Stomach (tissue), 9 donors: ENCODE data around the gene SORL1. TPM values are rescaled to one million over a fixed set of nuclear protein-coding genes. Genes with fewer than 3 reads are reported as not detected.

Experiments used
- DNase-seq, 2 donors: peaks; one replicate each; pipeline versions ENCODE4 v3.0.0 to v3.0.0-alpha.2; 2013 to 2019
- H3K27ac ChIP-seq, 5 donors: fragments of 200-600 bp in 4 of 5; sonication (generic) in 4 of 5; one replicate each; pipeline ENCODE4 v1.5.1; 2013 to 2019; ENCODE audit warnings: mild to moderate bottlenecking in 1 of 5, moderate library complexity in 1 of 5
- H3K27me3 ChIP-seq, 3 donors: fragments of 200-600 bp; sonication (generic); one replicate each; pipeline ENCODE4 v1.5.1; 2017 to 2019; ENCODE audit warnings: mixed run types in 1 of 3
- H3K36me3 ChIP-seq, 4 donors: fragments of 200-600 bp; sonication (generic); 1 replicate in 3 of 4; 2 replicates in 1 of 4; pipeline ENCODE4 v1.5.1; 2016 to 2019
- H3K4me1 ChIP-seq, 4 donors: fragments of 200-600 bp; sonication (generic); one replicate each; pipeline ENCODE4 v1.5.1; 2016 to 2019
- H3K4me3 ChIP-seq, 4 donors: fragments of 200-600 bp; sonication (generic) in 3 of 4; one replicate each; pipeline ENCODE4 v1.5.1; 2016 to 2019; ENCODE audit warnings: mild to moderate bottlenecking in 1 of 4
- H3K9me3 ChIP-seq, 4 donors: fragments of 200-600 bp; sonication (generic); one replicate each; pipeline ENCODE4 v1.5.1; 2016 to 2019
- CTCF ChIP-seq, 7 experiments: fragments of 450-650 bp in 4 of 7; fragments of 200-600 bp in 3 of 7; sonication (generic) in 3 of 7; IDR thresholded peaks; one replicate each; pipeline ENCODE4 v1.5.1; 2016 to 2019; ENCODE audit warnings: antibody characterized with exemption in 7 of 7, control low read depth in 2 of 7, mild to moderate bottlenecking in 1 of 7
- EP300 ChIP-seq: sonication (generic); formaldehyde crosslinking; IDR thresholded peaks from one replicate; pipeline ENCODE4 v1.6.1; 2017; ENCODE audit warnings: antibody characterized with exemption
- POLR2A ChIP-seq, 4 donors: fragments of 450-650 bp; IDR thresholded peaks; one replicate each; pipeline ENCODE4 v1.6.1; 2016; ENCODE audit warnings: antibody characterized with exemption in 4 of 4, control low read depth in 2 of 4, mild to moderate bottlenecking in 1 of 4, moderate library complexity in 1 of 4
- POLR2AphosphoS5 ChIP-seq, 3 donors: sonication (generic); formaldehyde crosslinking; IDR thresholded peaks; one replicate each; pipeline ENCODE4 v1.6.1; 2016; ENCODE audit warnings: antibody characterized with exemption in 3 of 3
- WGBS, 5 donors: extraction: QIAGEN DNeasy Blood & Tissue Kit in 3 of 5; methylation state at CpG; one replicate each; pipeline versions ENCODE4 v1.1.5 to v1.1.7; 2013 to 2018; 5-methylcytosine and 5-hydroxymethylcytosine counted together
- intact Hi-C: fragments of 100-400 bp; cut with DNase I; formaldehyde crosslinking; loops from one replicate; pipeline ENCODE4 v1.15.1; 2023; ENCODE audit warnings: low total_unique reads
- polyA plus RNA-seq, 3 donors: library from polyadenylated mRNA; stranded (reverse); fragments of 200-250 nt; gene quantifications; one replicate each; pipeline ENCODE4 v1.2.3, GENCODE V29; 2013
- total RNA-seq, 5 donors: library from RNA; depleted of rRNA; stranded (reverse); fragments of >200 nt; gene quantifications; one replicate each; pipeline versions ENCODE4 v1.1.0 to v1.2.3, GENCODE V29; 2014 to 2016
- donor health status: healthy with polysubstance abuse.
- donor health status: Bipolar disorder and iron deficiency.
- donor health status: healthy.

SORL1 gene
- total and polyA plus RNA-seq, 8 donors: 0.76 to 161 (median 18.2) TPM

DNA sequence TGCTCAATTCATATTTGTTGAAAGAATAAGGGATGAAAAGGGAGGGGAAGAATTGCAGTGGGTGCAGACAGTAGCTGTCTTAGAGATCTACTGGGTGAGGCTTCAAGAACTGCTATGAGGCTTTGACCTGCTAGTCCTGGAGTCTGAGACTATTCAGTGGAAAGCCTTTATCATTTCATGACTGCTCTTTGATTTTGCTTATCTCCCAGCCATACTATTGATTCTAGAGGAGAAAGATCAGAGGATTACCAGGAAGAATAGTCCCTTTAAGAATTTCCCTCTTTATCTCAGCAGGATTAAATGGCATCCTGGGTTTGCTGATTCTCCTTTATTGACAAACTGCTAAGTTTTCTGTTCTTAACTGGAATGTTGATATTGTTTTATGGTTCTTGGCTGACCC is 108.1 kb downstream of the SORL1 start:
- Histone ChIP-seq H3K27ac (no peak overlapping the region), H3K4me3 (no peak overlapping the region), H3K9me3 (no peaks in the 10 kb centered on the region), H3K36me3 (peaks cover 6 to 54% (median 51%) of the 10 kb centered on the region in 4 donors), H3K4me1 (no peaks in the 10 kb centered on the region), H3K27me3 (no peaks in the 10 kb centered on the region)
- no peak for DNase-seq
- TF ChIP-seq CTCF (IDR thresholded peaks at IDR 0.05): no peak
- TF ChIP-seq POLR2AphosphoS5 (IDR thresholded peaks at IDR 0.05): no peak
- no peak for TF ChIP-seq POLR2A (IDR thresholded peaks at IDR 0.05)
- TF ChIP-seq EP300: no peak
- intact Hi-C loops: no loop called here

- 82 to 88% (median 84%) methylated on average over 5 of the region's 5 CpGs for WGBS, 5 donors
- intact Hi-C loops: no loop called here
- Histone ChIP-seq H3K27me3 (no peaks in the 10 kb centered on the region), H3K9me3 (no peaks in the 10 kb centered on the region), H3K27ac (no peak overlapping the region), H3K4me3 (no peak overlapping the region), H3K36me3 (peaks cover 6 to 46% (median 44%) of the 10 kb centered on the region in 4 donors), H3K4me1 (no peaks in the 10 kb centered on the region)
- no peak for DNase-seq
- TF ChIP-seq EP300 (no peak), CTCF (IDR thresholded peaks at IDR 0.05) (no peak), POLR2A (IDR thresholded peaks at IDR 0.05) (no peak), POLR2AphosphoS5 (IDR thresholded peaks at IDR 0.05) (no peak)
Observed at GRCh38 chr11:121561240-121561639, 109.1 kb downstream of the SORL1 start.

DNA sequence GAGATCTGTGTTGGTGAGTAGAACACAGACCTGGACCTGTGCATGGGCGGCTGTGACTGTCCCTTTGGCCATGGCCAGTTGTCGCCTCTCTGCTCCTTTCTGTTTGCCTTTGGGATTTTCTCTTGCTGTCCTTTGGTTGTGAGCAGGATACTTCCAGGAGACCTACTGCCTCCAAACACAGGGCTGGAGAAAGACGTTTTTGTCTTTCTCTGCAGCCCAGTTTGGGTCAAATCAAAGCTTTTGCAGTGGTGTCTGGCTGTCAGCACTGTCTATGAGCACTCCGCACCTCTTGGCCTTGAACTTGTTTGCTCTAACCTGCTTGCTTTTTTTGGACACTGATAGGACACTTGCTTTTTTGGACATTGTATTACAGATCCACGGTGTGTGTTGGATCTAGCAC is 109.6 kb downstream of the SORL1 start:
- peaks cover 6 to 43% (median 42%) of the 10 kb centered on the region in 4 donors for H3K36me3 ChIP-seq
- intact Hi-C loops: no loop called here
- H3K27me3 ChIP-seq: no peaks in the 10 kb centered on the region
- no peaks in the 10 kb centered on the region for H3K4me1 ChIP-seq
- TF ChIP-seq POLR2AphosphoS5 (IDR thresholded peaks at IDR 0.05): no peak
- no peak for TF ChIP-seq POLR2A (IDR thresholded peaks at IDR 0.05)
- no peak for TF ChIP-seq CTCF (IDR thresholded peaks at IDR 0.05)
- no peak for TF ChIP-seq EP300
- WGBS, 5 donors: 78 to 95% (median 85%) methylated on average over 5 of the region's 5 CpGs
- no peak overlapping the region for H3K4me3 ChIP-seq
- no peak overlapping the region for H3K27ac ChIP-seq
- no peaks in the 10 kb centered on the region for H3K9me3 ChIP-seq
- DNase-seq: no peak

DNA sequence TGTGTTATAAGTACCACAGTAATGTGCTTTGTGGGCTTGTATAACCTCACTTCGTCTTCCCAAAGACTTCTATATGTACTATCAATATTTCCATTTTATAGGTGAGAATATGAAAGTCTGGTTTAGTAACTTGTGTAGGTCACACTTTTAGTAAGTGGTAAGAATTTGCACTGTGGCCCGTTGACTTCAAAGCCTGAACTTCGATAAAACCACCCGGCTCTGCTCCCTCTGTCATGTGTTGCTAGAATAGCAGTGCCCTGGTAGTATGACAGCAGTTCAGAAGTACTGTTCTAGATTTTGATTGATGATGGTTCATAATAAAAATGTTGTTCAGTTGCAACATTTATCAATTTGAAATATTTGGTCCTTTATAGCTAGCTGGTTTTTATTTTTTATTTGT is 110.9 kb downstream of the SORL1 start:
- no peak overlapping the region for H3K4me3 ChIP-seq
- no peaks in the 10 kb centered on the region for H3K9me3 ChIP-seq
- no peak for DNase-seq
- 85 to 91% (median 88%) methylated on average over 4 of the region's 4 CpGs for WGBS, 5 donors
- intact Hi-C loops: no loop called here
- H3K4me1 ChIP-seq: no peaks in the 10 kb centered on the region
- TF ChIP-seq CTCF (IDR thresholded peaks at IDR 0.05) (no peak), POLR2A (IDR thresholded peaks at IDR 0.05) (no peak), EP300 (no peak), POLR2AphosphoS5 (IDR thresholded peaks at IDR 0.05) (no peak)
- H3K36me3 ChIP-seq: peaks cover 6 to 47% (median 43%) of the 10 kb centered on the region in 4 donors
- H3K27me3 ChIP-seq: no peaks in the 10 kb centered on the region
- H3K27ac ChIP-seq: no peak overlapping the region
